ENCODE data around the gene ZNF554. TPM values are rescaled to one million over a fixed set of nuclear protein-coding genes. Genes with fewer than 3 reads are reported as not detected.
A peak's percentile ranks its signal among the peaks of the same experiment; 100 is the strongest.

ZNF554 gene
- total RNA-seq, 2 donors from 2014 or later = 8.4 to 9.2 TPM

- no peaks in the 10 kb centered on the region for H3K27me3 Mint-ChIP-seq (ENCODE audit: insufficient read depth)
- H3K27ac Mint-ChIP-seq = peak overlapping the region; percentile 93
- Histone ChIP-seq H3K4me3 (ENCODE audit: low read length) (peak overlapping the region; percentile 88), H3K36me3 (ENCODE audit: control insufficient read depth, insufficient read depth, low read length) (no peaks in the 10 kb centered on the region), H3K9ac (ENCODE audit: extremely low read depth, low read length, poor library complexity, severe bottlenecking) (peak overlapping the region; percentile 57), H3K4me1 (ENCODE audit: control insufficient read depth, insufficient read depth, low read length) (no peaks in the 10 kb centered on the region), H3K27me3 (ENCODE audit: control insufficient read depth, insufficient read depth, low read length, poor library complexity, severe bottlenecking) (no peaks in the 10 kb centered on the region), H3K27ac (ENCODE audit: low read depth, low read length) (no peak overlapping the region), H3K9me3 (ENCODE audit: control insufficient read depth, low read length) (no peaks in the 10 kb centered on the region)
- H3K36me3 Mint-ChIP-seq (ENCODE audit: low read depth) = peaks cover 20% of the 10 kb centered on the region
- peak; percentile 77 for DNase-seq
- WGBS, 2 experiments (ENCODE audit: insufficient coverage in 1 of 2, insufficient read length in 1 of 2) = 0 to 4% methylated on average over 11 to 36 of the region's 36 CpGs
- no peaks in the 10 kb centered on the region for H3K9me3 Mint-ChIP-seq
- no peaks in the 10 kb centered on the region for H3K4me1 Mint-ChIP-seq
- TF ChIP-seq, protein P1, sequence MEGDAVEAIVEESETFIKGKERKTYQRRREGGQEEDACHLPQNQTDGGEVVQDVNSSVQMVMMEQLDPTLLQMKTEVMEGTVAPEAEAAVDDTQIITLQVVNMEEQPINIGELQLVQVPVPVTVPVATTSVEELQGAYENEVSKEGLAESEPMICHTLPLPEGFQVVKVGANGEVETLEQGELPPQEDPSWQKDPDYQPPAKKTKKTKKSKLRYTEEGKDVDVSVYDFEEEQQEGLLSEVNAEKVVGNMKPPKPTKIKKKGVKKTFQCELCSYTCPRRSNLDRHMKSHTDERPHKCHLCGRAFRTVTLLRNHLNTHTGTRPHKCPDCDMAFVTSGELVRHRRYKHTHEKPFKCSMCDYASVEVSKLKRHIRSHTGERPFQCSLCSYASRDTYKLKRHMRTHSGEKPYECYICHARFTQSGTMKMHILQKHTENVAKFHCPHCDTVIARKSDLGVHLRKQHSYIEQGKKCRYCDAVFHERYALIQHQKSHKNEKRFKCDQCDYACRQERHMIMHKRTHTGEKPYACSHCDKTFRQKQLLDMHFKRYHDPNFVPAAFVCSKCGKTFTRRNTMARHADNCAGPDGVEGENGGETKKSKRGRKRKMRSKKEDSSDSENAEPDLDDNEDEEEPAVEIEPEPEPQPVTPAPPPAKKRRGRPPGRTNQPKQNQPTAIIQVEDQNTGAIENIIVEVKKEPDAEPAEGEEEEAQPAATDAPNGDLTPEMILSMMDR (conservative IDR thresholded peaks at IDR 0.05) = no peak
- peak overlapping the region; percentile 79 for H3K4me3 Mint-ChIP-seq
Measured at GRCh38 chr19:2820112-2820702, 539 bp downstream of the ZNF554 start.

- no peaks in the 10 kb centered on the region for H3K27me3 Mint-ChIP-seq (ENCODE audit: insufficient read depth)
- peaks cover 11% of the 10 kb centered on the region for H3K9me3 ChIP-seq (ENCODE audit: control insufficient read depth, low read length)
- H3K27ac Mint-ChIP-seq = no peak overlapping the region
- no peaks in the 10 kb centered on the region for H3K27me3 ChIP-seq (ENCODE audit: control insufficient read depth, insufficient read depth, low read length, poor library complexity, severe bottlenecking)
- no peak overlapping the region for H3K9ac ChIP-seq (ENCODE audit: extremely low read depth, low read length, poor library complexity, severe bottlenecking)
- H3K4me1 ChIP-seq (ENCODE audit: control insufficient read depth, insufficient read depth, low read length) = no peaks in the 10 kb centered on the region
- H3K4me3 ChIP-seq (ENCODE audit: low read length) = no peak overlapping the region
- WGBS, 2 experiments (ENCODE audit: insufficient coverage in 1 of 2, insufficient read length in 1 of 2) = 93 to 100% methylated on average over 2 to 5 of the region's 5 CpGs
- H3K27ac ChIP-seq (ENCODE audit: low read depth, low read length) = no peak overlapping the region
- H3K4me1 Mint-ChIP-seq = no peaks in the 10 kb centered on the region
- H3K36me3 Mint-ChIP-seq (ENCODE audit: low read depth) = peaks cover 42% of the 10 kb centered on the region
- DNase-seq = no peak
- peaks cover 7% of the 10 kb centered on the region for H3K36me3 ChIP-seq (ENCODE audit: control insufficient read depth, insufficient read depth, low read length)
- H3K4me3 Mint-ChIP-seq = no peak overlapping the region
- H3K9me3 Mint-ChIP-seq = peaks cover 14% of the 10 kb centered on the region
- TF ChIP-seq, protein P1 (conservative IDR thresholded peaks at IDR 0.05) = no peak
Measured at GRCh38 chr19:2822846-2823245, 3.2 kb downstream of the ZNF554 start.

GRCh38 chr19:2823646-2824045, 4.0 kb downstream of the ZNF554 start:
- Mint-ChIP-seq H3K27ac (no peak overlapping the region), H3K4me3 (no peak overlapping the region), H3K9me3 (peaks cover 22% of the 10 kb centered on the region), H3K27me3 (ENCODE audit: insufficient read depth) (no peaks in the 10 kb centered on the region), H3K36me3 (ENCODE audit: low read depth) (peaks cover 50% of the 10 kb centered on the region), H3K4me1 (no peaks in the 10 kb centered on the region)
- TF ChIP-seq, protein P1 (conservative IDR thresholded peaks at IDR 0.05) = no peak
- Histone ChIP-seq H3K27ac (ENCODE audit: low read depth, low read length) (no peak overlapping the region), H3K27me3 (ENCODE audit: control insufficient read depth, insufficient read depth, low read length, poor library complexity, severe bottlenecking) (no peaks in the 10 kb centered on the region), H3K9ac (ENCODE audit: extremely low read depth, low read length, poor library complexity, severe bottlenecking) (no peak overlapping the region), H3K4me3 (ENCODE audit: low read length) (no peak overlapping the region), H3K4me1 (ENCODE audit: control insufficient read depth, insufficient read depth, low read length) (no peaks in the 10 kb centered on the region), H3K36me3 (ENCODE audit: control insufficient read depth, insufficient read depth, low read length) (peaks cover 13% of the 10 kb centered on the region), H3K9me3 (ENCODE audit: control insufficient read depth, low read length) (peaks cover 18% of the 10 kb centered on the region)
- no peak for DNase-seq
- WGBS, 2 experiments (ENCODE audit: insufficient coverage in 1 of 2, insufficient read length in 1 of 2) = 86 to 89% methylated on average over 7 to 9 of the region's 9 CpGs

All from endodermal cell (in vitro differentiated cells).